Endodermal cell (in vitro differentiated cells): ENCODE results near the gene CTDNEP1. TPM values are rescaled to one million over a fixed set of nuclear protein-coding genes. Genes with fewer than 3 reads are reported as not detected.
A peak's percentile ranks its signal among the peaks of the same experiment; 100 is the strongest.

ENCODE experiments used
- DNase-seq: peaks from one replicate; pipeline ENCODE4 v3.0.0-alpha.2; 2017
- H3K27ac ChIP-seq: 2 replicates; pipeline ENCODE4 v1.5.1; 2013; ENCODE audit warnings: mild to moderate bottlenecking, low read depth, low read length, moderate library complexity
- H3K27me3 ChIP-seq: 2 replicates; pipeline ENCODE4 v1.6.1; 2013; ENCODE audit warnings: mild to moderate bottlenecking, low read length, moderate library complexity; ENCODE audit not compliant: insufficient read depth, control insufficient read depth, poor library complexity, severe bottlenecking
- H3K36me3 ChIP-seq: 2 replicates; pipeline ENCODE4 v1.7.0; 2013; ENCODE audit warnings: mild to moderate bottlenecking, low read length, moderate library complexity; ENCODE audit not compliant: control insufficient read depth, insufficient read depth
- H3K4me1 ChIP-seq: one replicate; pipeline ENCODE4 v1.7.0; 2013; ENCODE audit warnings: low read length; ENCODE audit not compliant: control insufficient read depth, insufficient read depth
- H3K4me3 ChIP-seq: 2 replicates; pipeline ENCODE4 v1.5.1; 2013; ENCODE audit warnings: mild to moderate bottlenecking, low read length, moderate library complexity
- H3K9ac ChIP-seq: 2 replicates; pipeline ENCODE4 v1.6.1; 2013; ENCODE audit warnings: mild to moderate bottlenecking, low read length, moderate library complexity; ENCODE audit not compliant: poor library complexity, severe bottlenecking; ENCODE audit errors: extremely low read depth
- H3K9me3 ChIP-seq: 2 replicates; pipeline ENCODE4 v1.6.1; 2013; ENCODE audit warnings: mild to moderate bottlenecking, low read length, moderate library complexity; ENCODE audit not compliant: control insufficient read depth
- H3K27ac Mint-ChIP-seq: 2 replicates; pipeline ENCODE4 v1.8.0; 2020; ENCODE audit warnings: mixed read lengths
- H3K27me3 Mint-ChIP-seq: 2 replicates; pipeline ENCODE4 v1.8.0; 2021; ENCODE audit warnings: mild to moderate bottlenecking, mixed read lengths; ENCODE audit not compliant: insufficient read depth
- H3K36me3 Mint-ChIP-seq: 2 replicates; pipeline ENCODE4 v1.8.0; 2020; ENCODE audit warnings: low read depth, mixed read lengths
- H3K4me1 Mint-ChIP-seq: 2 replicates; pipeline ENCODE4 v1.8.0; 2020; ENCODE audit warnings: mixed read lengths
- H3K4me3 Mint-ChIP-seq: 2 replicates; pipeline ENCODE4 v1.8.0; 2020; ENCODE audit warnings: mild to moderate bottlenecking, moderate library complexity, mixed read lengths
- H3K9me3 Mint-ChIP-seq: 2 replicates; pipeline ENCODE4 v1.8.0; 2020; ENCODE audit warnings: mild to moderate bottlenecking, mixed read lengths
- CTCF ChIP-seq: fragments of 200-600 bp; sonication (generic); conservative IDR thresholded peaks from 2 replicates; pipeline ENCODE4 v1.5.0; 2021; ENCODE audit warnings: antibody characterized with exemption, mild to moderate bottlenecking
- WGBS, 2 experiments: methylation state at CpG; one replicate each; pipeline versions ENCODE4 v1.1.5 to v1.1.7; 2013; ENCODE audit warnings: missing lambda C conversion rate in 2 of 2, mixed read lengths in 1 of 2; ENCODE audit not compliant: insufficient coverage in 1 of 2, insufficient read length in 1 of 2; 5-methylcytosine and 5-hydroxymethylcytosine counted together
- total RNA-seq, 2 donors: library from RNA; stranded (reverse); fragmentation: NEBNext Ultra II Directional in 1 of 2; extraction: Animal tissue kit (Norgen Biotek cat#: 25700) in 1 of 2; gene quantifications; 2 replicates in 1 of 2; 3 replicates in 1 of 2; pipeline ENCODE4 v1.2.1, GENCODE V29; 2021

Gene CTDNEP1
- total RNA-seq, 2 donors from 2014 or later = 123 to 125 TPM

GRCh38 chr17:7204828-7205461, 46.6 kb downstream of the CTDNEP1 start:
- H3K36me3 Mint-ChIP-seq = peaks cover 20% of the 10 kb centered on the region
- WGBS, 2 experiments = 1 to 2% methylated on average over 17 to 34 of the region's 34 CpGs
- H3K4me3 ChIP-seq = peak overlapping the region; percentile 84
- H3K27ac ChIP-seq = peak overlapping the region; percentile 92
- peaks cover 4% of the 10 kb centered on the region for H3K4me1 ChIP-seq
- H3K4me1 Mint-ChIP-seq = peaks cover 13% of the 10 kb centered on the region
- peaks cover 20% of the 10 kb centered on the region for H3K27me3 Mint-ChIP-seq
- H3K9ac ChIP-seq = peak overlapping the region; percentile 25
- H3K9me3 ChIP-seq = no peaks in the 10 kb centered on the region
- H3K4me3 Mint-ChIP-seq = peak overlapping the region; percentile 62
- H3K9me3 Mint-ChIP-seq = no peaks in the 10 kb centered on the region
- peaks cover 21% of the 10 kb centered on the region for H3K36me3 ChIP-seq
- peak overlapping the region; percentile 54 for H3K27ac Mint-ChIP-seq
- no peak for TF ChIP-seq CTCF
- no peaks in the 10 kb centered on the region for H3K27me3 ChIP-seq
- peak; percentile 99 for DNase-seq

- Histone ChIP-seq H3K27me3 (no peaks in the 10 kb centered on the region), H3K4me3 (peak overlapping the region; percentile 84)
- H3K4me1 Mint-ChIP-seq = peaks cover 13% of the 10 kb centered on the region
These were observed 47.2 kb downstream of the CTDNEP1 start for GRCh38 chr17:7204336-7204735.

GRCh38 chr17:7203391-7203790, 48.1 kb downstream of the CTDNEP1 start:
- Mint-ChIP-seq H3K36me3 (peaks cover 20% of the 10 kb centered on the region), H3K4me1 (peaks cover 9% of the 10 kb centered on the region), H3K27me3 (peaks cover 19% of the 10 kb centered on the region), H3K9me3 (no peaks in the 10 kb centered on the region), H3K27ac (no peak overlapping the region), H3K4me3 (no peak overlapping the region)
- H3K9me3 ChIP-seq = no peaks in the 10 kb centered on the region
- no peak overlapping the region for H3K27ac ChIP-seq
- no peak overlapping the region for H3K4me3 ChIP-seq
- peaks cover 21% of the 10 kb centered on the region for H3K36me3 ChIP-seq
- 96 to 99% methylated on average over 11 to 16 of the region's 16 CpGs for WGBS, 2 experiments
- H3K9ac ChIP-seq = no peak overlapping the region
- TF ChIP-seq CTCF = no peak
- peak; percentile 39 for DNase-seq
- no peaks in the 10 kb centered on the region for H3K27me3 ChIP-seq
- no peaks in the 10 kb centered on the region for H3K4me1 ChIP-seq

More at GRCh38 chr17:7204336-7204735, 47.2 kb downstream of the CTDNEP1 start:
- Mint-ChIP-seq H3K9me3 (no peaks in the 10 kb centered on the region), H3K4me3 (peak overlapping the region; percentile 62), H3K36me3 (peaks cover 20% of the 10 kb centered on the region), H3K27ac (peak overlapping the region; percentile 54), H3K27me3 (peaks cover 20% of the 10 kb centered on the region)
- H3K36me3 ChIP-seq = peaks cover 21% of the 10 kb centered on the region
- H3K9me3 ChIP-seq = no peaks in the 10 kb centered on the region
- H3K27ac ChIP-seq = peak overlapping the region; percentile 92
- no peak for DNase-seq
- H3K9ac ChIP-seq = peak overlapping the region; percentile 25
- H3K4me1 ChIP-seq = peaks cover 4% of the 10 kb centered on the region
- 91 to 98% methylated on average over 9 to 15 of the region's 15 CpGs for WGBS, 2 experiments
- TF ChIP-seq CTCF = no peak
